HuH-7.5 (cell line): ENCODE results near the gene TWSG1.
"Not testable (repeated sequence)": the region's sequence is repeated elsewhere in the genome, so short reads cannot be mapped to it uniquely, and the experiment has no call there.

Experiments used
- DNase-seq: peaks from one replicate; pipeline ENCODE4 v3.0.0; 2011; ENCODE audit warnings: low spot score

The TWSG1 gene

GRCh38 chr18:9392726-9393125, 58.2 kb downstream of the TWSG1 start:
- no peak for DNase-seq

GRCh38 chr18:9394046-9394445, 59.5 kb downstream of the TWSG1 start:
- no peak for DNase-seq

- DNase-seq, result no peak
Observed at GRCh38 chr18:9400197-9400596, 65.6 kb downstream of the TWSG1 start.

- DNase-seq, result no peak
Observed at GRCh38 chr18:9401176-9401575, 66.6 kb downstream of the TWSG1 start.

GRCh38 chr18:9402358-9403007, 67.9 kb downstream of the TWSG1 start:
- not testable (repeated sequence) for DNase-seq

GRCh38 chr18:9403795-9404564, 69.4 kb downstream of the TWSG1 start:
- DNase-seq, result no peak

- no peak for DNase-seq
Observed at GRCh38 chr18:9404565-9405060, 70.0 kb downstream of the TWSG1 start.

GRCh38 chr18:9405130-9405529, 70.6 kb downstream of the TWSG1 start:
- no peak for DNase-seq

- DNase-seq, result no peak
Observed at GRCh38 chr18:9405977-9406376, 71.4 kb downstream of the TWSG1 start.

- no peak for DNase-seq
Observed at GRCh38 chr18:9410515-9410914, 75.9 kb downstream of the TWSG1 start.

- no peak for DNase-seq
Observed at GRCh38 chr18:9413576-9413975, 79.0 kb downstream of the TWSG1 start.

- no peak for DNase-seq
Observed at GRCh38 chr18:9416563-9417072, 82.0 kb downstream of the TWSG1 start.

GRCh38 chr18:9417073-9417851, 82.7 kb downstream of the TWSG1 start:
- no peak for DNase-seq

GRCh38 chr18:9418047-9418690, 83.6 kb downstream of the TWSG1 start:
- no peak for DNase-seq

- DNase-seq, result no peak
Observed at GRCh38 chr18:9419956-9420631, 85.5 kb downstream of the TWSG1 start.

- DNase-seq, result no peak
Observed at GRCh38 chr18:9421096-9421900, 86.7 kb downstream of the TWSG1 start.

- no peak for DNase-seq
Observed at GRCh38 chr18:9421901-9422327, 87.3 kb downstream of the TWSG1 start.

GRCh38 chr18:9422816-9423519, 88.4 kb downstream of the TWSG1 start:
- no peak for DNase-seq

GRCh38 chr18:9423648-9424047, 89.1 kb downstream of the TWSG1 start:
- DNase-seq, result not testable (repeated sequence)

GRCh38 chr18:9424235-9424634, 89.7 kb downstream of the TWSG1 start:
- DNase-seq, result not testable (repeated sequence)
